ENCODE results near the gene SPHK1. TPM values are rescaled to one million over a fixed set of nuclear protein-coding genes. Genes with fewer than 3 reads are reported as not detected.

Gene SPHK1
- total and polyA plus RNA-seq, 2 experiments from 2014 or later = 72.3 to 113 TPM

DNA sequence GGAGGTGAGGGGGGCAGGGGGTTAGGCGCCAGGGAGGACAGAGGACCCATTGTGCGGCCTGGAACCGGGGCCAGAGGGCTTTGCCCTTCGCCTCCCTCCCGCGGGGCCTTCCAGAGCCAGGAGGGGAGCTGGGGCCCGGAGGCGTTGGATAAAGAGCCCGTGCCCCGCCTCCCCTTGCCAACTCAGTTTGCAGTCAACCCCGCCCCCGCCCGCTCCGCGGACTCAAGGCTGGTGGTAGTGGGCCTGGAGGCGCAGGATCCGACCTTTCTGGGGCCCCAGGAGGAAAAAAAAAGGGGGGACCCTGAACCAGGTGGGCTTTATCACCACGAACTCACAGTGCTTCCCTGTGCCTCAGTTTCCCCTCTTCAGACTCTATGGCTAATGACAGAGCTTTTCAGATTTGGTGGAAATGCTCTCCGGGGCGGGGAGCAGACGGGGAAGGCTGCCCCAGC, 2.0 kb upstream of the SPHK1 start:
- no peaks in the 10 kb centered on the region for H3K36me3 ChIP-seq (ENCODE audit: low read depth)
- H3K79me2 ChIP-seq (ENCODE audit: insufficient read depth) = peaks cover 40% of the 10 kb centered on the region
- peak overlapping the region; percentile 9; the same call in 1 of the 2 replicates for H2AFZ ChIP-seq
- peak overlapping the region; percentile 96 for H3K27ac ChIP-seq
- no peaks in the 10 kb centered on the region for H3K27me3 ChIP-seq (replicated peaks; ENCODE audit: insufficient read depth)
- no peaks in the 10 kb centered on the region for H4K20me1 ChIP-seq (ENCODE audit: insufficient read depth)
- no peaks in the 10 kb centered on the region for H3K9me2 ChIP-seq (ENCODE audit: insufficient read depth)
- 1 to 14% methylated on average over 15 to 21 of the region's 21 CpGs for WGBS, 2 experiments (ENCODE audit: low coverage in 1 of 2, low lambda C conversion rate in 2 of 2, missing lambda C conversion rate in 2 of 2)
- H3K9me3 ChIP-seq (ENCODE audit: low read depth) = no peaks in the 10 kb centered on the region
- peak overlapping the region; percentile 90 for H3K4me2 ChIP-seq (ENCODE audit: unreplicated experiment)
- in situ Hi-C loops (cut with MboI) = no loop called here
- peak overlapping the region; percentile 83 for H3K4me3 ChIP-seq
- peaks cover 4% of the 10 kb centered on the region; the same call in 1 of the 2 replicates for H3F3A ChIP-seq (ENCODE audit: insufficient read depth)
- no peak for TF ChIP-seq EZH2phosphoT487 (IDR thresholded peaks at IDR 0.05; ENCODE audit: insufficient read depth, low read depth)
- H3K4me1 ChIP-seq (ENCODE audit: insufficient read depth) = peaks cover 22% of the 10 kb centered on the region
- peak; percentile 89 for DNase-seq
- H3K9ac ChIP-seq = peak overlapping the region; percentile 99

GRCh38 chr17:76382803-76383545, 1.4 kb upstream of the SPHK1 start:
- peaks cover 3% of the 10 kb centered on the region; the same call in 1 of the 2 replicates for H3K36me3 ChIP-seq (ENCODE audit: low read depth)
- peaks cover 7% of the 10 kb centered on the region for H3F3A ChIP-seq (ENCODE audit: insufficient read depth)
- TF ChIP-seq EZH2phosphoT487 (IDR thresholded peaks at IDR 0.05; ENCODE audit: insufficient read depth, low read depth) (no peak), EZH2 (IDR thresholded peaks at IDR 0.05; ENCODE audit: insufficient read depth, poor library complexity, severe bottlenecking) (no peak)
- 1% methylated on average over 45 to 62 of the region's 80 CpGs for WGBS, 2 experiments (ENCODE audit: low coverage in 1 of 2, low lambda C conversion rate in 2 of 2, missing lambda C conversion rate in 2 of 2)
- in situ Hi-C loops (cut with MboI) = no loop called here
- H3K4me3 ChIP-seq = peak overlapping the region; percentile 83
- peak overlapping the region; percentile 99 for H3K9ac ChIP-seq
- peak overlapping the region; percentile 96 for H3K27ac ChIP-seq
- no peaks in the 10 kb centered on the region for H4K20me1 ChIP-seq (ENCODE audit: insufficient read depth)
- no peaks in the 10 kb centered on the region for H3K27me3 ChIP-seq (replicated peaks; ENCODE audit: insufficient read depth)
- peak overlapping the region; percentile 90 for H3K4me2 ChIP-seq (ENCODE audit: unreplicated experiment)
- DNase-seq = peak; percentile 89
- no peaks in the 10 kb centered on the region for H3K9me2 ChIP-seq (ENCODE audit: insufficient read depth)
- peaks cover 22% of the 10 kb centered on the region for H3K4me1 ChIP-seq (ENCODE audit: insufficient read depth)
- H3K79me2 ChIP-seq (ENCODE audit: insufficient read depth) = peaks cover 46% of the 10 kb centered on the region
- H3K9me3 ChIP-seq (ENCODE audit: low read depth) = no peaks in the 10 kb centered on the region
- H2AFZ ChIP-seq = peak overlapping the region; percentile 9; the same call in 1 of the 2 replicates

DNA sequence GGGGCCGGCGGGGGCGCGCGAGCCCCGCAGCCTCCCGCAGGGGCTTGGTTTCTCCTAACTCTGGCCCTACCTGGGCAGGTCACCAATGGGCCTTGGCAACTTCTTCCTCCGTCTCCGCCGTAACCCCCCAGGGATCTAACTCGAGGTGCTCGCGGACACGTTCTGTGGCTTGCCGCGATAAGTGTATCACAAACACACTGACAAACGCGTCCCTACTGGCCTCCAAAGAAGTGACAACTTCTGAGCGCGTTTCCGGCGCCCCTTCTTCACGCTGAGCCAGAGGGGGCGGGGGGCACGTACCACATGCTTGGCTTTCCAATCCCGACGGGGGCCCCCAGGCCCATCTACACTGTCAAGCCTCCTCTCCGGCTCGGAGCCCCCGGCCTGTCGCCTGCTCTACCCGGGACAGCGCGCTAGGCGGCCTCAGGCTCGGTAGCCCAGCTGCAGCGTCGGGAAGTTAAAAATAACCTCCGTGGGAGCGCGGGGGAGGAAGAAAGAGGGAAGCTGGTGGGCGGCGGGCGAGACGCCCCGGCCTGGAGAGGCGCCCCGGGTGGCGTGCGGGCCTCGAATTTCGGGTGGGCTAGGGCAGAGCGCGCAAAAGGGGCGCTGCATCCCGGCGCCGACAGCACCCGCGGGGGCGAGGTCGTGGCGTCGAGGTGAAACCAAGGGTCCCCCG, 725 bp upstream of the SPHK1 start:
- in situ Hi-C loops (cut with MboI) = no loop called here
- peak overlapping the region; percentile 90 for H3K4me2 ChIP-seq (ENCODE audit: unreplicated experiment)
- no peaks in the 10 kb centered on the region for H3K27me3 ChIP-seq (replicated peaks; ENCODE audit: insufficient read depth)
- peaks cover 22% of the 10 kb centered on the region for H3K4me1 ChIP-seq (ENCODE audit: insufficient read depth)
- H3K9ac ChIP-seq = peak overlapping the region; percentile 99
- WGBS, 2 experiments (ENCODE audit: low coverage in 1 of 2, low lambda C conversion rate in 2 of 2, missing lambda C conversion rate in 2 of 2) = 0 to 3% methylated on average over 35 to 65 of the region's 65 CpGs
- peak overlapping the region; percentile 96 for H3K27ac ChIP-seq
- peaks cover 50% of the 10 kb centered on the region for H3K79me2 ChIP-seq (ENCODE audit: insufficient read depth)
- DNase-seq = peak; percentile 84
- H3K36me3 ChIP-seq (ENCODE audit: low read depth) = peaks cover 7% of the 10 kb centered on the region; the same call in 1 of the 2 replicates
- H3K9me3 ChIP-seq (ENCODE audit: low read depth) = no peaks in the 10 kb centered on the region
- peaks cover 13% of the 10 kb centered on the region for H3F3A ChIP-seq (ENCODE audit: insufficient read depth)
- H3K4me3 ChIP-seq = peak overlapping the region; percentile 83
- no peak overlapping the region for H2AFZ ChIP-seq
- TF ChIP-seq EZH2phosphoT487 (IDR thresholded peaks at IDR 0.05; ENCODE audit: insufficient read depth, low read depth) (no peak), EZH2 (IDR thresholded peaks at IDR 0.05; ENCODE audit: insufficient read depth, poor library complexity, severe bottlenecking) (no peak)
- no peaks in the 10 kb centered on the region for H3K9me2 ChIP-seq (ENCODE audit: insufficient read depth)
- no peaks in the 10 kb centered on the region for H4K20me1 ChIP-seq (ENCODE audit: insufficient read depth)

DNA sequence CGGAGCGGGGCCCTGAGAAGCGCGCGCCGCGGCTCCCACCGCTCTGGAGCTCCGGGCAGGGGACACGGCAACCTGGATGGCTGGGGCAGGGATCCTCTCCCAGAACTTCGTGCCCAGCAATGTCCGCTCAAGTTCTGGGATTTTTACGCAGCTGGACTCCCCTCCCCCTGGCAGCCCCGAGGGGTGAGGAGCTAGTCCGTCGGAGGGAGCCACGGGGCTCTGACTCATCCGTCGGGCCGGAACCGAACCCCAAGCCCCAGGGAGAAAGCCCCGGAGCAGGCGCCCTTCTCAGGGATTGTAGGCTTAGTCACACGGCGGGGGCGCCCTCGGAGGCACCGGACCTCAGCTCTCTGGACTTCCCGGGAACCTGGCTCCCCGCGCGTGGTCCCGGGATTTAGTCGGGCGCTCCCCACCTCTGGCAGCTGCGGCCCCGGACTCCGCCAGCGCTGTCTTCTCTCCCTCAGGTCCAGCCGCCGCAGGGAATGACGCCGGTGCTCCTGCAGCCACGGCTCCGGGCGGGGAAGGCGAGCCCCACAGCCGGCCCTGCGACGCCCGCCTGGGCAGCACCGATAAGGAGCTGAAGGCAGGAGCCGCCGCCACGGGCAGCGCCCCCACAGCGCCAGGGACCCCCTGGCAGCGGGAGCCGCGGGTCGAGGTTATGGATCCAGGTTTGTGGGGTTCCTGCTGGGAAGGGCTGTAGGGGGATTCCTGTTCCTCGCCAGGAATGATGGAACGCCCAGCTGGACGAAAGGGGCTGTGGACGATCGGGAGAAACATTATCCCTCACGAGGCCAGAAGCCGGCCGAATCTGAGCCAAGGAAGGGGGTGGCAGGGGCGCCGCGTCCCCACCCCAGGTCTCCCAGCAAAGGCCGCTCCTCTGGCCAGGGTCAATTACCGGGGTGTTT, 830 bp downstream of the SPHK1 start:
- H3K9ac ChIP-seq = peak overlapping the region; percentile 99
- no peaks in the 10 kb centered on the region for H3K9me2 ChIP-seq (ENCODE audit: insufficient read depth)
- H4K20me1 ChIP-seq (ENCODE audit: insufficient read depth) = no peaks in the 10 kb centered on the region
- peak; percentile 95 for DNase-seq
- TF ChIP-seq EZH2phosphoT487 (IDR thresholded peaks at IDR 0.05; ENCODE audit: insufficient read depth, low read depth) = no peak
- no peak for TF ChIP-seq EZH2 (IDR thresholded peaks at IDR 0.05; ENCODE audit: insufficient read depth, poor library complexity, severe bottlenecking)
- H2AFZ ChIP-seq = no peak overlapping the region
- H3K36me3 ChIP-seq (ENCODE audit: low read depth) = peaks cover 9% of the 10 kb centered on the region; the same call in 1 of the 2 replicates
- peaks cover 50% of the 10 kb centered on the region for H3K79me2 ChIP-seq (ENCODE audit: insufficient read depth)
- peak overlapping the region; percentile 96 for H3K27ac ChIP-seq
- peaks cover 22% of the 10 kb centered on the region for H3K4me1 ChIP-seq (ENCODE audit: insufficient read depth)
- H3K9me3 ChIP-seq (ENCODE audit: low read depth) = no peaks in the 10 kb centered on the region
- H3K4me3 ChIP-seq = peak overlapping the region; percentile 83
- in situ Hi-C loops (cut with MboI) = no loop called here
- 0 to 2% methylated on average over 46 to 65 of the region's 74 CpGs for WGBS, 2 experiments (ENCODE audit: low coverage in 1 of 2, low lambda C conversion rate in 2 of 2, missing lambda C conversion rate in 2 of 2)
- no peaks in the 10 kb centered on the region for H3K27me3 ChIP-seq (replicated peaks; ENCODE audit: insufficient read depth)
- peaks cover 27% of the 10 kb centered on the region for H3F3A ChIP-seq (ENCODE audit: insufficient read depth)
- H3K4me2 ChIP-seq (ENCODE audit: unreplicated experiment) = peak overlapping the region; percentile 90
